Spleen (tissue), 11 donors: Measurements from ENCODE around the gene DSTYK. TPM values are rescaled to one million over a fixed set of nuclear protein-coding genes. Genes with fewer than 3 reads are reported as not detected.
A peak's percentile ranks its signal among the peaks of the same experiment; 100 is the strongest.

Experiments
- DNase-seq: peaks from one replicate; pipeline ENCODE4 v3.0.0-alpha.2; 2020
- H3K27ac ChIP-seq, 8 donors: fragments of 200-600 bp; sonication (generic) in 7 of 8; 1 replicate in 4 of 8; 2 replicates in 4 of 8; pipeline versions ENCODE4 v1.5.0 to v1.8.0; 2016 to 2021; ENCODE audit warnings: inconsistent platforms in 4 of 8, mild to moderate bottlenecking in 4 of 8, moderate library complexity in 1 of 8
- H3K27me3 ChIP-seq, 7 donors: fragments of 200-600 bp; sonication (generic) in 6 of 7; replicated peaks in 1 of 7; 1 replicate in 4 of 7; 2 replicates in 3 of 7; pipeline versions ENCODE4 v1.5.0 to v1.8.0; 2016 to 2021; ENCODE audit warnings: inconsistent platforms in 3 of 7, mild to moderate bottlenecking in 1 of 7
- H3K36me3 ChIP-seq, 6 donors: fragments of 200-600 bp; sonication (generic) in 5 of 6; 1 replicate in 4 of 6; 2 replicates in 2 of 6; pipeline versions ENCODE4 v1.5.0 to v1.8.0; 2016 to 2021; ENCODE audit warnings: inconsistent platforms in 2 of 6
- H3K4me1 ChIP-seq, 6 donors: fragments of 200-600 bp; sonication (generic) in 5 of 6; 1 replicate in 3 of 6; 2 replicates in 3 of 6; pipeline versions ENCODE4 v1.5.0 to v1.8.0; 2016 to 2021; ENCODE audit warnings: inconsistent platforms in 3 of 6
- H3K4me3 ChIP-seq, 8 donors: fragments of 200-600 bp; sonication (generic) in 7 of 8; 1 replicate in 4 of 8; 2 replicates in 4 of 8; pipeline versions ENCODE4 v1.5.0 to v1.8.0; 2016 to 2021; ENCODE audit warnings: inconsistent platforms in 4 of 8, mild to moderate bottlenecking in 4 of 8, moderate library complexity in 2 of 8
- H3K9me3 ChIP-seq, 8 donors: fragments of 200-600 bp; sonication (generic) in 7 of 8; 1 replicate in 4 of 8; 2 replicates in 4 of 8; pipeline versions ENCODE4 v1.5.0 to v1.8.0; 2016 to 2021; ENCODE audit warnings: inconsistent platforms in 4 of 8
- POLR2A ChIP-seq, 3 donors: fragments of 450-650 bp; IDR thresholded peaks; one replicate each; pipeline ENCODE4 v1.5.1; 2017; ENCODE audit warnings: antibody characterized with exemption in 3 of 3, mild to moderate bottlenecking in 1 of 3
- POLR2AphosphoS5 ChIP-seq, 3 donors: sonication (generic); formaldehyde crosslinking; IDR thresholded peaks; one replicate each; pipeline ENCODE4 v1.5.1; 2017; ENCODE audit warnings: antibody characterized with exemption in 3 of 3
- WGBS, 5 donors: extraction: QIAGEN DNeasy Blood & Tissue Kit in 3 of 5; methylation state at CpG; one replicate each; pipeline versions ENCODE4 v1.1.5 to v1.1.7; 2013 to 2018; 5-methylcytosine and 5-hydroxymethylcytosine counted together
- intact Hi-C: fragments of 100-400 bp; cut with DNase I; formaldehyde crosslinking; loops from one replicate; pipeline ENCODE4 v1.15.0; 2023; ENCODE audit warnings: low total_unique reads
- polyA plus RNA-seq, 3 donors: library from polyadenylated mRNA; stranded (reverse); fragments of 200-250 nt; gene quantifications; one replicate each; pipeline ENCODE4 v1.2.1, GENCODE V29; 2013
- total RNA-seq, 7 donors: library from RNA; depleted of rRNA in 3 of 7; stranded (reverse); fragments of >200 nt in 3 of 7; fragmentation: NEBNext Ultra II Directional in 4 of 7; extraction: Animal tissue kit (Norgen Biotek cat#: 25700) in 4 of 7; gene quantifications; one replicate each; pipeline versions ENCODE4 v1.1.0 to v1.2.1, GENCODE V29; 2016 to 2021
- TF ChIP-seq, protein P1 (sequence below), 11 experiments: fragments of 200-600 bp in 7 of 11; fragments of 450-650 bp in 4 of 11; sonication (generic) in 4 of 11; IDR thresholded peaks in 8 of 11; conservative IDR thresholded peaks in 3 of 11; 1 replicate in 7 of 11; 2 replicates in 4 of 11; pipeline versions ENCODE4 v1.4.0 to v1.8.0; 2016 to 2021; ENCODE audit warnings: antibody characterized with exemption in 11 of 11, inconsistent platforms in 4 of 11, mild to moderate bottlenecking in 1 of 11
- donor health status: healthy with polysubstance abuse.
- donor health status: DM: no; HTN: no; CAD: no; lungs with moderate emphysema.
- donor health status: DM: no; HTN: no; CAD: no.
- donor health status: Bipolar disorder and iron deficiency.
- donor health status: healthy.
- donor health status: DM: no; HTN: no; CAD: no.
- donor health status: DM: yes; HTN: yes; CAD: no.

The DSTYK gene
- total and polyA plus RNA-seq, 10 donors = 2.2 to 24.3 (median 16.1) TPM

DNA sequence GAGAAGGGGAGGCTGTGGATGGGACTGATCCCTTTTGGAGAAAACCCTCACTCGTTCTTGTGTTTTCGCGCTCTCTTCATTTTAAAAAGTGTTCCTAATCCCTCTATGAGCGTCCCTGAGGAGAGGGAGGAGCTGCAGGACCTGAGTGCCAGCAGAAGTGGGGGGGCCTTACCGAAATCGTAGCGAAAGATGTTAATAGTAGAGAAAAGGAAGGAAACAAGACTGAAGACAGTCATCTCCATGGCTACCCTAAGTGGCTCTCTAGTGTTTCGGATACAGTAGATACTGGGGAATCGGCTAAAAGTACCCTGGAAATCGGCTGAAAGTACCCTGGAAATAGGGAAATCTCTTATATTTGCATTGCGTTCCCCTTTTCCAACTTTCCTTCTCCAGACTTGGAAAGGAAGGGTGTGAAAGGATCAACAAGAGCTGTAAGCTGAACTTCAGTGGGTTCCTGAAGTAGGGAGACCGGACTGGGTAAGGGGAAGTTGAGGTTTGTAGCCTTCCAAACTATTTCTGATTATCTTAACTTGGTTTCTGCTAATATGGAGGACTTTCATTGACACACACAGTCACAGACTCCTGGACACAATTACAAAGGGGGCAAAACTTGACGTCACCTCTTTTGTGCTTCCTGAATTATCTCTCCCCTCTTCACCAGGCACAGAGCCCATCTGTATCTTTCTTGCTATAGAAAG, 486 bp upstream of the DSTYK start:
- DNase-seq = no peak
- Histone ChIP-seq H3K4me1 (peaks cover 7 to 60% (median 30%) of the 10 kb centered on the region in 6 donors), H3K36me3 (no peaks in the 10 kb centered on the region), H3K9me3 (no peaks in the 10 kb centered on the region), H3K27ac (peak overlapping the region; percentile 87 to 96 (median 94)), H3K4me3 (peak overlapping the region; percentile 60 to 94 (median 86)), H3K27me3 (no peaks in the 10 kb centered on the region)
- intact Hi-C loops = no loop called here
- TF ChIP-seq POLR2A (IDR thresholded peaks at IDR 0.05) (no peak), POLR2AphosphoS5 (IDR thresholded peaks at IDR 0.05) (no peak)
- TF ChIP-seq, protein P1, sequence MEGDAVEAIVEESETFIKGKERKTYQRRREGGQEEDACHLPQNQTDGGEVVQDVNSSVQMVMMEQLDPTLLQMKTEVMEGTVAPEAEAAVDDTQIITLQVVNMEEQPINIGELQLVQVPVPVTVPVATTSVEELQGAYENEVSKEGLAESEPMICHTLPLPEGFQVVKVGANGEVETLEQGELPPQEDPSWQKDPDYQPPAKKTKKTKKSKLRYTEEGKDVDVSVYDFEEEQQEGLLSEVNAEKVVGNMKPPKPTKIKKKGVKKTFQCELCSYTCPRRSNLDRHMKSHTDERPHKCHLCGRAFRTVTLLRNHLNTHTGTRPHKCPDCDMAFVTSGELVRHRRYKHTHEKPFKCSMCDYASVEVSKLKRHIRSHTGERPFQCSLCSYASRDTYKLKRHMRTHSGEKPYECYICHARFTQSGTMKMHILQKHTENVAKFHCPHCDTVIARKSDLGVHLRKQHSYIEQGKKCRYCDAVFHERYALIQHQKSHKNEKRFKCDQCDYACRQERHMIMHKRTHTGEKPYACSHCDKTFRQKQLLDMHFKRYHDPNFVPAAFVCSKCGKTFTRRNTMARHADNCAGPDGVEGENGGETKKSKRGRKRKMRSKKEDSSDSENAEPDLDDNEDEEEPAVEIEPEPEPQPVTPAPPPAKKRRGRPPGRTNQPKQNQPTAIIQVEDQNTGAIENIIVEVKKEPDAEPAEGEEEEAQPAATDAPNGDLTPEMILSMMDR (IDR thresholded peaks at IDR 0.05 in 8 of 11, conservative IDR thresholded peaks at IDR 0.05 in 3 of 11) = no peak
- WGBS, 5 donors = 12 to 22% (median 14%) methylated on average over 13 of the region's 13 CpGs

DNA sequence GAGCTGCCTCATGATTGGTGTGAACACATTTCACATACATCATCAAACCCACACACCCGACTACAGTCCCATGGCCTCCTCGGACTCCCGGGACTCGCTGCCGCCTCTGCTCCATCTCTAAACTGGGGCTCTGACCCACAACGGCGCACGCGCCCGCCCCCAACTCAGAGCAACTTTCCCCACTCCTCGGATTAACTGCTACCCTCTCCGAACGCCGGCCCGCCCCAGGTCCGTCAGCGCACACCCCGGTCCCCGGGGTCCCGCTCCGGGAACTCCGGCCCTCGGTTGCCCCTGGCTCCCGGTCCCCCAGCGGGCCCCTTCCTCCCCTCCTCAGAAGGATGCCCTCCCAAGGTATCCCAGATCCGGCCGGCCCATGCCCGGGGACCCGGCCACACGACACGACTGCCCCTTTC, 740 bp downstream of the DSTYK start:
- no peaks in the 10 kb centered on the region for H3K36me3 ChIP-seq
- H3K9me3 ChIP-seq = no peaks in the 10 kb centered on the region
- WGBS, 5 donors = 0 to 1% (median 1%) methylated on average over 23 to 31 of the region's 31 CpGs
- intact Hi-C loops = no loop called here
- no peak for DNase-seq
- peak overlapping the region; percentile 87 to 96 (median 94) for H3K27ac ChIP-seq
- H3K4me1 ChIP-seq = peaks cover 7 to 70% (median 32%) of the 10 kb centered on the region in 6 donors
- peak overlapping the region; percentile 60 to 94 (median 86) for H3K4me3 ChIP-seq
- TF ChIP-seq POLR2A (IDR thresholded peaks at IDR 0.05) (no peak), POLR2AphosphoS5 (IDR thresholded peaks at IDR 0.05) (no peak)
- TF ChIP-seq, protein P1 (IDR thresholded peaks at IDR 0.05 in 8 of 11, conservative IDR thresholded peaks at IDR 0.05 in 3 of 11) = no peak
- no peaks in the 10 kb centered on the region for H3K27me3 ChIP-seq

DNA sequence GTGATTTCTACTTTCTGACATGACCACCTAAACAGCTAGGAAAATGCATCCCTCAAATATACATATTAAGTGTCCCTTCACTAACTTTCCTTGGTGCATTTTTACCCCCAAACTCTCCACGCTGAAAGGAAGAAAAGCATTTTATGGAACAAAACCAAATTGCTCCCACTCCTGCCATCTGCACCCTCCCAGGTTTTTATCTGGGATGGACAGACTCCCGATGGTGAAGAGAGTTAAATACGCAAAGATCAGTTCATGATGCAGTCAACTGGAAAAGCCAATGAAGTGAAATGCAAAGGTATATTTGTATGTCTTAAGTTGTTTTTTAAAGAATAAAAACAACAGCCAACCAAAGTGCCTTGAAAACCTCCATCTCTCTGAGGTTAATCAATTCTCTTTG, 2.7 kb downstream of the DSTYK start:
- TF ChIP-seq POLR2A (IDR thresholded peaks at IDR 0.05) (no peak), POLR2AphosphoS5 (IDR thresholded peaks at IDR 0.05) (no peak)
- TF ChIP-seq, protein P1 (IDR thresholded peaks at IDR 0.05 in 8 of 11, conservative IDR thresholded peaks at IDR 0.05 in 3 of 11) = no peak
- no peaks in the 10 kb centered on the region for H3K36me3 ChIP-seq
- H3K4me1 ChIP-seq = peaks cover 7 to 73% (median 36%) of the 10 kb centered on the region in 6 donors
- H3K27ac ChIP-seq = no peak overlapping the region
- 90 to 97% (median 92%) methylated on average over 3 of the region's 3 CpGs for WGBS, 5 donors
- intact Hi-C loops = no loop called here
- H3K9me3 ChIP-seq = no peaks in the 10 kb centered on the region
- H3K27me3 ChIP-seq = no peaks in the 10 kb centered on the region
- DNase-seq = no peak
- H3K4me3 ChIP-seq = no peak overlapping the region

DNA sequence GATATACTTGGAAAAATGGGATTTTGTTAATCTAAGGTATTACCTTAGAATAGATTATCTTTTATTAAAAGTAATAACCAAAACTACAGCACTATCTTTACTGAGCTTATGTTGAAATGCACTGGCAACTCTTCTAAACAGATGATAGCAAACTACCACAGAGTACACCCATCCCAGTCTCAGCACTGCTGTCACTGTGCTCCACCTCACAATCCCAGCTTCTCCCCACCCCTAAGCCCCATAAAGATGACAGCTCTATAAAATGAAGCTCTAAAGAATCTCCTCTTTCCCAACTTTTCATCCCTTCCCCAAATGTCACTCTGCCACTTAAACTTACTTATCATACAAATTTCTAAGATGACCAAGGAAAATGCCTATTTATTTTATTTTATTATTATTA, 6.4 kb downstream of the DSTYK start:
- no peak for DNase-seq
- Histone ChIP-seq H3K27ac (no peak overlapping the region), H3K4me3 (no peak overlapping the region), H3K27me3 (no peaks in the 10 kb centered on the region), H3K36me3 (no peaks in the 10 kb centered on the region), H3K9me3 (no peaks in the 10 kb centered on the region), H3K4me1 (peaks cover 6 to 84% (median 22%) of the 10 kb centered on the region in 6 donors)
- TF ChIP-seq, protein P1 (IDR thresholded peaks at IDR 0.05 in 8 of 11, conservative IDR thresholded peaks at IDR 0.05 in 3 of 11) = no peak
- TF ChIP-seq POLR2A (IDR thresholded peaks at IDR 0.05) (no peak), POLR2AphosphoS5 (IDR thresholded peaks at IDR 0.05) (no peak)
- intact Hi-C loops = no loop called here
